Neural cell (in vitro differentiated cells): ENCODE data around the gene DGKD.

Experiments
- CTCF ChIP-seq: fragments of 450-650 bp; IDR thresholded peaks from 2 replicates; pipeline ENCODE4 v1.5.1; 2014; ENCODE audit warnings: antibody characterized with exemption, mild to moderate bottlenecking, moderate library complexity; ENCODE audit not compliant: poor library complexity, severe bottlenecking
- EZH2 ChIP-seq: fragments of 200-600, 300-800 bp; shearing (Covaris generic), sonication (generic); IDR thresholded peaks from 2 replicates; pipeline ENCODE4 v1.6.1; 2014; ENCODE audit warnings: antibody characterized with exemption, low read length, borderline replicate concordance, mild to moderate bottlenecking; ENCODE audit not compliant: insufficient read depth, poor library complexity, severe bottlenecking
- MXI1 ChIP-seq: fragments of 450-650 bp; conservative IDR thresholded peaks from 2 replicates; pipeline ENCODE4 v1.6.1; 2014; ENCODE audit warnings: antibody characterized with exemption, mild to moderate bottlenecking; ENCODE audit not compliant: poor library complexity, severe bottlenecking
- POLR2AphosphoS5 ChIP-seq: IDR thresholded peaks from 2 replicates; pipeline ENCODE4 v1.6.1; 2012
- REST ChIP-seq: IDR thresholded peaks from 2 replicates; pipeline ENCODE4 v1.6.1; 2012; ENCODE audit warnings: borderline replicate concordance

DNA sequence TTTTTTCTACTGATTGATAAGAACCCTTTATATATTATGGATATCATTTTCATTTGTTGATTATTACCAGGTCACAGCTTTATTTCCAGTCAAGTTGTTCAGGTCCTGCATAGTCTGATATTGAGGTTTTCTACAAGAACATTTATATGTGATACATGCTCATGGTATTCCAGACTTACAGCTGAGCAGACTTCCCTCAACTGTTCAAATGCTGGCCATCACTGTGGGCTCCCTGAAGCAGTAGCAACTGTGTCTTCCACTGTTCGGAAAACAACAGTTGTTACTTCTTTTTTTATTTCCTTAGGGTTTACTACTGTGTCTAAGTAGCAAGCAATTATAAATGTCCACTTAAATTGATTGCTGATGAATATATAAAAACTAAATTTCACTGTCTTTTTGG is 79.5 kb downstream of the DGKD start:
- TF ChIP-seq CTCF (no peak), REST (no peak), MXI1 (no peak), POLR2AphosphoS5 (no peak), EZH2 (no peak)
